ENCODE data around the gene RPL27A. TPM values are rescaled to one million over a fixed set of nuclear protein-coding genes. Genes with fewer than 3 reads are reported as not detected.

RPL27A gene
- total RNA-seq, 1 donor from 2014 or later, result 679 TPM

GRCh38 chr11:8693555-8693954 is 11.0 kb downstream of the RPL27A start:
- intact Hi-C loops (cut with micrococcal nuclease), result no loop called here
- Mint-ChIP-seq H3K27ac (no peak overlapping the region), H3K9me3 (no peaks in the 10 kb centered on the region), H3K27me3 (ENCODE audit: insufficient read depth) (no peaks in the 10 kb centered on the region), H3K4me3 (no peak overlapping the region), H3K36me3 (ENCODE audit: low read depth) (peaks cover 45% of the 10 kb centered on the region), H3K4me1 (ENCODE audit: low read depth) (peaks cover 36% of the 10 kb centered on the region)
- no peak for DNase-seq (ENCODE audit: low spot score)

- Mint-ChIP-seq H3K27ac (peak overlapping the region; percentile 13), H3K4me3 (no peak overlapping the region), H3K27me3 (ENCODE audit: insufficient read depth) (no peaks in the 10 kb centered on the region), H3K9me3 (no peaks in the 10 kb centered on the region), H3K4me1 (ENCODE audit: low read depth) (peaks cover 30% of the 10 kb centered on the region), H3K36me3 (ENCODE audit: low read depth) (peaks cover 41% of the 10 kb centered on the region)
- no peak for DNase-seq (ENCODE audit: low spot score)
- intact Hi-C loops (cut with micrococcal nuclease), result no loop called here
Measured at GRCh38 chr11:8694137-8694536, 11.5 kb downstream of the RPL27A start.

GRCh38 chr11:8697054-8697453 is 14.5 kb downstream of the RPL27A start:
- no peak for DNase-seq (ENCODE audit: low spot score)
- Mint-ChIP-seq H3K4me1 (ENCODE audit: low read depth) (peaks cover 6% of the 10 kb centered on the region), H3K27me3 (ENCODE audit: insufficient read depth) (no peaks in the 10 kb centered on the region), H3K9me3 (no peaks in the 10 kb centered on the region), H3K36me3 (ENCODE audit: low read depth) (peaks cover 22% of the 10 kb centered on the region), H3K4me3 (no peak overlapping the region), H3K27ac (no peak overlapping the region)
- intact Hi-C loops (cut with micrococcal nuclease), result no loop called here

GRCh38 chr11:8698379-8698851 is 15.8 kb downstream of the RPL27A start:
- intact Hi-C loops (cut with micrococcal nuclease), result no loop called here
- DNase-seq (ENCODE audit: low spot score), result no peak
- Mint-ChIP-seq H3K36me3 (ENCODE audit: low read depth) (peaks cover 17% of the 10 kb centered on the region), H3K4me1 (ENCODE audit: low read depth) (peaks cover 6% of the 10 kb centered on the region), H3K9me3 (no peaks in the 10 kb centered on the region), H3K27ac (peak overlapping the region; percentile 13), H3K4me3 (no peak overlapping the region), H3K27me3 (ENCODE audit: insufficient read depth) (no peaks in the 10 kb centered on the region)

- DNase-seq (ENCODE audit: low spot score), result no peak
- peaks cover 17% of the 10 kb centered on the region for H3K36me3 Mint-ChIP-seq (ENCODE audit: low read depth)
- no peak overlapping the region for H3K4me3 Mint-ChIP-seq
- peaks cover 6% of the 10 kb centered on the region for H3K4me1 Mint-ChIP-seq (ENCODE audit: low read depth)
- no peaks in the 10 kb centered on the region for H3K27me3 Mint-ChIP-seq (ENCODE audit: insufficient read depth)
- peak overlapping the region; percentile 13 for H3K27ac Mint-ChIP-seq
- no peaks in the 10 kb centered on the region for H3K9me3 Mint-ChIP-seq
- intact Hi-C loops (cut with micrococcal nuclease), result no loop called here
Measured at GRCh38 chr11:8698917-8699441, 16.4 kb downstream of the RPL27A start.

- peaks cover 12% of the 10 kb centered on the region for H3K36me3 Mint-ChIP-seq (ENCODE audit: low read depth)
- no peak overlapping the region for H3K4me3 Mint-ChIP-seq
- H3K27ac Mint-ChIP-seq, result no peak overlapping the region
- H3K27me3 Mint-ChIP-seq (ENCODE audit: insufficient read depth), result no peaks in the 10 kb centered on the region
- DNase-seq (ENCODE audit: low spot score), result no peak
- intact Hi-C loops (cut with micrococcal nuclease), result no loop called here
- H3K9me3 Mint-ChIP-seq, result no peaks in the 10 kb centered on the region
- peaks cover 6% of the 10 kb centered on the region for H3K4me1 Mint-ChIP-seq (ENCODE audit: low read depth)
Measured at GRCh38 chr11:8699903-8700302, 17.3 kb downstream of the RPL27A start.

- Mint-ChIP-seq H3K9me3 (no peaks in the 10 kb centered on the region), H3K27me3 (ENCODE audit: insufficient read depth) (peaks cover 2% of the 10 kb centered on the region), H3K27ac (no peak overlapping the region), H3K36me3 (ENCODE audit: low read depth) (no peaks in the 10 kb centered on the region), H3K4me1 (ENCODE audit: low read depth) (no peaks in the 10 kb centered on the region), H3K4me3 (no peak overlapping the region)
- intact Hi-C loops (cut with micrococcal nuclease), result no loop called here
- no peak for DNase-seq (ENCODE audit: low spot score)
Measured at GRCh38 chr11:8701891-8702597, 19.5 kb downstream of the RPL27A start.

- Mint-ChIP-seq H3K27ac (no peak overlapping the region), H3K4me3 (no peak overlapping the region), H3K27me3 (ENCODE audit: insufficient read depth) (peaks cover 2% of the 10 kb centered on the region), H3K36me3 (ENCODE audit: low read depth) (no peaks in the 10 kb centered on the region), H3K9me3 (no peaks in the 10 kb centered on the region), H3K4me1 (ENCODE audit: low read depth) (no peaks in the 10 kb centered on the region)
- no peak for DNase-seq (ENCODE audit: low spot score)
- intact Hi-C loops (cut with micrococcal nuclease), result no loop called here
Measured at GRCh38 chr11:8702598-8702915, 20.0 kb downstream of the RPL27A start.

- Mint-ChIP-seq H3K4me1 (ENCODE audit: low read depth) (no peaks in the 10 kb centered on the region), H3K36me3 (ENCODE audit: low read depth) (no peaks in the 10 kb centered on the region), H3K9me3 (no peaks in the 10 kb centered on the region), H3K27me3 (ENCODE audit: insufficient read depth) (peaks cover 2% of the 10 kb centered on the region), H3K27ac (no peak overlapping the region), H3K4me3 (no peak overlapping the region)
- intact Hi-C loops (cut with micrococcal nuclease), result no loop called here
- DNase-seq (ENCODE audit: low spot score), result no peak
Measured at GRCh38 chr11:8704136-8704535, 21.5 kb downstream of the RPL27A start.

GRCh38 chr11:8705146-8705545 is 22.6 kb downstream of the RPL27A start:
- Mint-ChIP-seq H3K27ac (no peak overlapping the region), H3K4me1 (ENCODE audit: low read depth) (no peaks in the 10 kb centered on the region), H3K4me3 (no peak overlapping the region), H3K36me3 (ENCODE audit: low read depth) (no peaks in the 10 kb centered on the region), H3K27me3 (ENCODE audit: insufficient read depth) (peaks cover 2% of the 10 kb centered on the region), H3K9me3 (no peaks in the 10 kb centered on the region)
- intact Hi-C loops (cut with micrococcal nuclease), result no loop called here
- no peak for DNase-seq (ENCODE audit: low spot score)

GRCh38 chr11:8706673-8707432 is 24.3 kb downstream of the RPL27A start:
- DNase-seq (ENCODE audit: low spot score), result no peak
- no peaks in the 10 kb centered on the region for H3K9me3 Mint-ChIP-seq
- intact Hi-C loops (cut with micrococcal nuclease), result no loop called here
- no peaks in the 10 kb centered on the region for H3K36me3 Mint-ChIP-seq (ENCODE audit: low read depth)
- no peak overlapping the region for H3K4me3 Mint-ChIP-seq
- H3K27me3 Mint-ChIP-seq (ENCODE audit: insufficient read depth), result peaks cover 2% of the 10 kb centered on the region
- no peaks in the 10 kb centered on the region for H3K4me1 Mint-ChIP-seq (ENCODE audit: low read depth)
- H3K27ac Mint-ChIP-seq, result no peak overlapping the region

GRCh38 chr11:8707541-8708191 is 25.1 kb downstream of the RPL27A start:
- no peak for DNase-seq (ENCODE audit: low spot score)

More at GRCh38 chr11:8707541-8708191, 25.1 kb downstream of the RPL27A start:
- no peak overlapping the region for H3K27ac Mint-ChIP-seq
- peaks cover 2% of the 10 kb centered on the region for H3K27me3 Mint-ChIP-seq (ENCODE audit: insufficient read depth)
- no peak overlapping the region for H3K4me3 Mint-ChIP-seq
- H3K9me3 Mint-ChIP-seq, result no peaks in the 10 kb centered on the region
- H3K4me1 Mint-ChIP-seq (ENCODE audit: low read depth), result no peaks in the 10 kb centered on the region
- intact Hi-C loops (cut with micrococcal nuclease), result no loop called here
- no peaks in the 10 kb centered on the region for H3K36me3 Mint-ChIP-seq (ENCODE audit: low read depth)

All from activated T-helper 1 cell treated with anti-CD3 and anti-CD28 coated beads, Interleukin-12 subunit alpha, Interleukin-12 subunit beta, Interleukin-2, Interleukin-4 antibody, amounts not matched to agents 30 ng/mL and 10 ng/mL and 1 ng/mL, durations not matched to agents 14 hours and 24 hours and 36 hours (primary cell).